ENCODE measurements around the gene GDE1. TPM values are rescaled to one million over a fixed set of nuclear protein-coding genes. Genes with fewer than 3 reads are reported as not detected.

Gene GDE1
- total RNA-seq, 1 donor from 2014 or later, result 110 TPM

DNA sequence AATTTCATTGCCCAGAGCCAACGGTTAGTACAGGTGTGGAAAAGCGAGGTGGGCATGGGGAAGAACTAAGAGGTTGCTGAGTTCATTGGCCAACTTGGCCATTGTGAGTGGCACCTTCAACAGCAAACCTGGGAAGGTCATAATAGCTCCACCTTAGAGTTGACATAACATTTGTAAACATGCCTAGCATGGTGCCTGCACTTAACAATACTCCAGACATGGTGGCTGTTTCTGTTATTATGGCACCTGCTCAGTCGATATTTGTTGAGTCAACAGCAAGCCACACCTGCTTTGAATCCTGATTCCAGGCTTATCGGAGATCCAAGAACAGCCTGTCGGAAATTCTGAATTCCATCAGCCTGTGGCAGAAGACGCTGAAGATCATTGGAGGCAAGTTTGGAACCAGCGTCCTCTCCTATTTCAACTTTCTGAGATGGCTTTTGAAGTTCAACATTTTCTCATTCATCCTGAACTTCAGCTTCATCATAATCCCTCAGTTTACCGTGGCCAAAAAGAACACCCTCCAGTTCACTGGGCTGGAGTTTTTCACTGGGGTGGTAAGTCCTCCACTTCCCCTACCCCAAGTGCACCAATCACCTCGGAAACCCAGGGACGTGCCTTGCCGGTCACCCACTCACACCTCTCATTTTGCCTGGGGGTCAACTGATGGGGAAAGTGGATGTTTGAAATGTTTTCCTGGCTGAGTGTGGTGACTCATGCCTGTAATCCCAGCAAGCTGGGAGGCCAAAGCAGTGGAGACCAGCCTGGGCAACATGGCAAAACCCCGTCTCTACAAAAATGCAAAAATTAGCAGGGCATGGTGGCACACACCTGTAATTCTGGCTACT, 58.2 kb downstream of the GDE1 start:
- ATAC-seq (no peak), DNase-seq (ENCODE audit: missing footprints) (no peak)
- intact Hi-C loops (cut with DNase I), result no loop called here

DNA sequence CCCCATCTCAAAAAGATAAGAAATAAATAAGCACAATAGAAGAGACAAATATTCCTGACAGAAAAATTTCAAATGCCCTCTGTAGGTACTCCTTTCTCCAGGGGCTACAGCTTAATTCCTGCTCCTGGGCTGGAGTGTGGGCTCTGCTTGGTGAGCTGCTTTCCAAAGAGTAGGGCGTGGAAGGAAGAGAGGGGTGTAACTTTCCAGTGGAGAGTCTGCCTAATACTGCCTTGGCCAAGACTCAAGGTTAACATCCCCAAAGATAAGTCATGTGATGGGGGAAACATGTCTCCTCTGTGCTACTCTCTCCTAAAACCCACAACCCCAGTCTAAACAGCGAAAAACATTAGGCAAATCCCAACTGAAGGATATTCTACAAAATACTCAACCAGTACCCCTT, 61.5 kb downstream of the GDE1 start:
- intact Hi-C loops (cut with DNase I), result no loop called here

DNA sequence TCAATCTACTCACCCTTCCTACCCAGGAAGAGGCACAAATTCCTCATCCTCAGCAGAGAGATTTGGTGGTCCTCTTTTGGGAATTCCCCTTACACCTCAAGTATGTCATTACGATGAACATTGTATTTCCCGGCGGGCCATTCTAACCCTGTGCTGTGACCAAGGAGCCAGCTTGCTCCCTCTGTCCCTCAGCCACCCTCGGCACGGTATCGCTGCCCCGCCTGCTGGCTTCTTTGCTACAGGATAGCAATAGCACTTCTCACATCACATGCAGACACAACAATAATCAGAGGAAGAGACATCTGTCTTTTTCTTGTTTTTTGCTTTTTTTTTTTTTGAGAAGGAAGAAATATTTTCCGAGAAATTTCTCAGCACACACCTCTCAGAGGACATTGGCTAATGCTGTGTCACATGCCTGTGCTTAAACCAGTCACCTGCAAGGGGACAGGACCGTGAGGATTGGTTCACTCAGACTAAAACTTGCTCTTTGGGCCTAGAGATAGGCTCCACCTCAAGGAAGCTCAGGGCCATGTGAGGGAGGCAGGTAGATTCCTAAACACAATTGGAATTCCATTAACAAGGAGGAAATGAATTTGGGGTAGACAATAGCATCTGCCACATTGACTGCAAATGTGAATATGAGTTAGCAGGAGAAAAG, 63.0 kb downstream of the GDE1 start:
- no peak for ATAC-seq
- intact Hi-C loops (cut with DNase I), result no loop called here

More for the DNA sequence above, 61.5 kb downstream of the GDE1 start:
- ATAC-seq, result no peak
- DNase-seq (ENCODE audit: missing footprints), result no peak

More for the DNA sequence above, 63.0 kb downstream of the GDE1 start:
- no peak for DNase-seq (ENCODE audit: missing footprints)

Other genes with a start within 250 kb of the GDE1 start
- not detected for gene CLEC19A, start 236.4 kb downstream of the GDE1 start, total RNA-seq
- gene TMC5, start 104.2 kb downstream of the GDE1 start, total RNA-seq, result not detected
- gene CCP110, start 1.8 kb upstream of the GDE1 start, total RNA-seq, result 8.5 TPM
- gene VPS35L, start 33.6 kb upstream of the GDE1 start, total RNA-seq, result 24.6 TPM
- 8.4 TPM for gene KNOP1, start 196.1 kb upstream of the GDE1 start, total RNA-seq
- 5.2 TPM for gene IQCK, start 196.2 kb upstream of the GDE1 start, total RNA-seq

Data from Right ventricle myocardium inferior (tissue), 1 donor.